SK-N-DZ (cell line): ENCODE measurements around the gene ZNF222. TPM values are rescaled to one million over a fixed set of nuclear protein-coding genes. Genes with fewer than 3 reads are reported as not detected.

Experiments used
- DNase-seq: peaks from one replicate; pipeline ENCODE4 v3.0.0-alpha.2; 2015; ENCODE audit warnings: low spot score
- polyA plus RNA-seq, 2 experiments: library from polyadenylated mRNA; depleted of rRNA; stranded (reverse); fragments of >200 nt; gene quantifications; 2 replicates each; pipeline ENCODE4 v1.2.3, GENCODE V29; 2014

ZNF222 gene
- 5.2 and 5.6 TPM in 2 replicates for polyA plus RNA-seq (2014; cell fraction: cytosol; rRNA removed)
- polyA plus RNA-seq (2014; cell fraction: nucleus; rRNA removed), result 7.4 and 8.8 TPM in 2 replicates

DNA sequence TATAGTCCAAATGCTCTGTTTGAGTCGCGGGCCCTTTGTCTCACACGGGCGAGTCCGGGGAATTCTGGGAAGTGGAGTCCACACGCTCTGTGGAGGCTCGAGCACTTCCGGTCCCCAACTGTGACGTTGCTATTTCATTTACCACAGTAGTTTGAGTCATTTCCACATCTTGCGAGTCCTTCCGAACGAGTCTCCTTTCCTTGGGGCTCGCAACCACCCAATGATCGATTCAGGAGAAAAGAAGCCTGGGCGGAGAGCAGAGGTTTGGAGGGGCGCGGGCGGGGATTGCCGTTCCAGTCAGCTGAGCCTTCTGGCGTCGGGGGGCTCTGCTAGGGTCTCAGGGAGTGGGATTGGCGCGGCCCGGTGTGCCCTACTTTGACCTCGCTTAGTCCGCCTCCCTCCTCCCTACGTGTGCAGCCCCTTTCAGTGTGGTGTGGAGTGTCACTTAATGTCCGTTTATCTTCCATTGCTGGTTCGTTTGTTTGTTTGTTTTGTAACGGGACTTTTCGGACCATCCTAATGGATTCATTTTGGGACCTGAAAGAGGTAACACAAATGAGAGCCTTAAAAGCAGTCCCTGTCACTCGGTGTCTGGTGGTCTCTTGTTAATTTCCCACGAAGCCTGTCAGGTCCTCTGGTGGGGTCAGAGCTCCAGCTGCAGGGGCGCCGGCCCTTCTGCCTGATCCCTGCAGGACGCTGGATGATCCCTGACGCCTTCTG, at the start of gene ZNF222:
TSS of gene ZNF222 (plus strand) at position 163 of the 720 bp plus-strand sequence. CDS start at position 221, 58 bp downstream.
- peak; percentile 77 for DNase-seq

DNA sequence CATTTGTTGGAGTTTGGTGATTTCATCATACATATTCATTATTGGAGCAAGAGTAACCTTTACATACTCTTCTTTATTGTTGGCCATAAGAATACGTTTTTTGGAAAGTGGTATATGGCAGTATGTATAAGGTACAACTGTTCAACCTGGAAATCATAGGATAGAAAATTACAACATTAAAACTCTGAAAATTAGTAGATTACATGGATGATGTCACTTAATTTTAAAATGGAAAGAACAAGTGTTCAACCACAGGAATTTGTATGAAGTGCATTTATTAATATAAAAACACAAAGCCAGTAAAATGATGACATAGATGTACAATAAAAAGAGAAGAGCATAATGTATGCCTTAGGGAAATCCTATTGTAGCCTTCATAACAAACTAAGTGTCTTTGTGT, 48.4 kb upstream of the ZNF222 start:
- DNase-seq, result no peak

DNA sequence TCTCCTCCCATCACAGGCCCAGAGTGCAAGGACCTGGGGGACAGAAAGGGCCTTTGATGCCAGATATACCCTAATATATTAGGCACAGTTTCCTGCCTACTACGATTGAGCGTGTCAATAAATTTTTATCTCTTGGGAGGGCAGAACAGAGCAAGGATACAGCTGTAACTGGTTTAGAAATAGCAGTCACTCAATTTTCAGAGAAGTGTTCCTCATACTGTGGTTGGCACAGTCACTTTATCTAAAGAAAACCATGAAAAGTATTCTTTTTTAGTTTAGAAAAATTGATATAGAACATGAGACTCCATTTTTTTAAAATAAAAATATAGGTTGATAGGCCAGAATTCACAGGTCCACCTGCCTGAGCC, 41.7 kb upstream of the ZNF222 start:
- no peak for DNase-seq

DNA sequence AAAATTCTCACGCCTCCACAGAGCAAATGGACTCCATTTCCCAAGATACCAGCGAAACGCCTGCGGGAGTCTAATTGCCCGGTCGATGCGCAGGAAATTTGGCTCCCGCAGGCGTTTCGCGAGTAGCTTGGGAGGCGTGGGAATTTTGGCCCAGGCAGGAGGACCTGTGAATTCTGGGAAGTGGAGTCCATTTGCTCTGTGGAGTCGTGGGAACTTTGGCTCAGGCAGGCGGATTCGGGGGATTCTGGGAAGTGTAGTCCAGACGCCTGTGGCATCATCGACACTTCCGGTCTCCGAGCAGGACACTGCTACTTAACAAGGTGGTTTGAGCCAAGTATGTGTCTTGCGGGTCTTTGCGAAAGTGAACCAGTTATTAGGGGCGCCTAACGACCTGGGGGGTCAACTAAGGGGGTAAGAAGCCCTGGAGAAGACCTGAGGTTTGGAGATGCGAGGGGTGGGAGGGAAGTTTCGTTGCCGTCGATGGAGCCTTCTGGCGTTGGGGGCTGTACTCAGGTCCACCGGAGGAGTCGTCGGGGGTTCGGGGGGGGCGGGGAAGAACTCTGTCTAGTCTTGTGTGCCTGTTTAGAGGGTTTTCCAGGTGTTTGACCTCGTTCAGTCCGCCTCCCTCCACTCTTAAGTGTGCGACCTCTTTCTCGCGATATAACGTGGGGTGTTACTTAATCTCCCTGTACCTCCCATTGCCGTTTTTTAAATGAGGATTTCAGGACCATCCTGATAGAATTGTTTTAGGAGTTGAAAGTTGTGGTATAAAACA, 41.1 kb upstream of the ZNF222 start, which contains the start of gene ZNF155:
TSS of gene ZNF155 (plus strand) at position 277 of the 775 bp plus-strand sequence. CDS start 4,356 bp downstream, outside the sequence.
- peak; percentile 97 for DNase-seq

DNA sequence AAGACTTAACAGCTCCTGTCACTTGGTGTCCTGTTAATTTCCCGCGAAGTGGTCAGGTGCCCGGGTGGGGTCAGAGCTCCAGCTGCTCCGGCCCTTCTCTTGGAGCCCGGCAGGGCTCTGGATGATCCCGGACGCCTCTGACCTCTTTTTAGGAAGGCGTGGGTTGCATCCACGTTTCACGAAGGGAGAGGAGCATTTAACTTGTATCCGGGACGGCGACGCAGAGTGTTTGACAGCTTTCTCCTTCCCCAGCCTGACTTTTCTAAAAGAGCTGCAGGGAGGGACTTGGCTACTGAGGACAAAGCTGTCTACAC, 40.5 kb upstream of the ZNF222 start:
- no peak for DNase-seq

DNA sequence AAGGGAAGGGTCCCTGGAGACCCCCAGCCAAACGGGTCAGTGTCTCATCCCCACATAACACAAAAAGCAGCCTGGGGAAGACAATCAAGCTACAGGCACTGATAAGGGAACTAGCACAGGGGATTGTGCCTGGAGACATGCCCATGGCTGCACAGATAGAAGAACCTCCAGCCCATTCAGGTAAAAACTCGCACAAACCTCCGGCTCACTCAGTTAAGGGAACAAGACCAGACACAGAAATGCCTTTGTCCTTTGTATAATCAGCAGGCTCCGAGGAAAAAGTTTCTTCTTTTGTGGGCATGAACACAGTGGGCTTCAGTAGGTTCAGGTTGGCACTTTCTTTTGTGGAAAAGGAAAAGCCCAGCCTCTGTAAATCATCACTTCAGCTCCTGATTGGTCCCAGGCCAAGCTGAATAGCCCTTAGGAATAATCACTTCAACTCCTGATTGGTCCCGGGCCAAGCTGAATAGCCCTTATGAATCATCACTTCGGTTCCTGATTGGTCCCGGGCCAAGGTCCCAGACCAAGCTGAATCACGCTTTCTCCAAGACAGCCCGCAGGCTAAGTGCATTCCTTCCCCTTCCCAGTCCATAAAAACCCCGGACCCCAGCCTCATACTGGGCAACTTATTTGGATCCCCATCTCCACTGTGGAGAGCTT, 27.4 kb upstream of the ZNF222 start:
- no peak for DNase-seq

DNA sequence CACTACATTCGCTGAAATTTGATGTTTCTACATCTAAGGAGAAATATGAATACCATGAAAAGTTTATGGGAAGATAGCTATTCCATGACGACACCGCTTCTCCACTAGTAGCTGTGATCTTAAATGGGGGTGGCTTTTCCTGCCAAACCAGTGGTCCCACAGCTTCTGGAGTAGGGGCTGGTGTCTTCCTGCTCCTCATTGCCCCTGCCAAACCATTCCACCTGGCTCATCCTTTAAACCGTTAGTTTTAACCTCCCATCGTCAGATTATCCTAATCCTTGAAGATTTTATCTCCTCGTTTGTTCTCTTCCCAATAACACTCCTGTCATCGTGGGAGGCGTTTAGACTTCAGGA, 23.0 kb upstream of the ZNF222 start:
- DNase-seq, result no peak

DNA sequence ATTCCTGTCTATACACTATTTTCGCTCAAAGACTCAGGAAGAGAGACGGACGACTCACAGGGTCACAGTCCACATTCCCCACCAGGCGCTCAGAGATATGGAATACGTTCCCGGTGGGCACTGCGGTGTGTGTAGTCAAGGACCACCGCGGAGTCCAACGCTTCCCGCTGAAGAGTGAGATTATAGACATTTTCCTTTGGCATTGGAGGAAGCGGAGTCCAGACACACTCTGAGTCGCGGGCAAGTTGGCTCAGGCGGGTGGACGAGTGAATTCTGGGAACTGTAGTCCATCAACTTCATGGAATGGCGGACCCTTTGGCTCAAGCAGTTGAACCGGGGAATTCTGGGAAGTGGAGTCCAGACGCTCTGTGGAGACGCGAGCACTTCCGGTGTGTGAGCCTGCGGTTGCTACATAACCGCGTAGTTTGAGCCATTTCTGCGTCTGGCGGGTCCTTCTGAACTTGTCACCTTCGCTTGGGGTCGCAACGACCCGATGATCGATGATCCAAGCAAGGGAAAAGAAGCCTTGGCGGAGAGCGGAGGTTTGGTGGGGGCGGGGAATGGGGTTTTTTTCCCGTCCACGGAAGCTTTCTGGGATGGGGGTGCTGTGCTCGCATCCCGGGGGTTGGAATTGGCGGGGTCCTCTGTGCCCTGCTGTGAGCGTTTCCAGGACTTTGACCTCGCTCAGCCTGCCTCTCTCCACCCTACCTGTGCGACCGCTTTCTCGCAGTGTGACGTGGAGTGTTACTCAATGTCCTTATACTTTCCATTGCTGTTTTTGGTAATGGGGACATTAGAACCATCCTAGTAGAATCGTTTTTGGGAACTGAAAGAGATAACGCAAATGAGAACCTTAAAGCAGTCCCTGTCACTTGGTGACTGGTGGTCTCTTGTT, 22.4 kb upstream of the ZNF222 start, which contains the start of gene ZNF230:
TSS of gene ZNF230 (plus strand) at position 392 of the 895 bp plus-strand sequence. CDS start 4,122 bp downstream, outside the sequence.
- peak; percentile 93 for DNase-seq

DNA sequence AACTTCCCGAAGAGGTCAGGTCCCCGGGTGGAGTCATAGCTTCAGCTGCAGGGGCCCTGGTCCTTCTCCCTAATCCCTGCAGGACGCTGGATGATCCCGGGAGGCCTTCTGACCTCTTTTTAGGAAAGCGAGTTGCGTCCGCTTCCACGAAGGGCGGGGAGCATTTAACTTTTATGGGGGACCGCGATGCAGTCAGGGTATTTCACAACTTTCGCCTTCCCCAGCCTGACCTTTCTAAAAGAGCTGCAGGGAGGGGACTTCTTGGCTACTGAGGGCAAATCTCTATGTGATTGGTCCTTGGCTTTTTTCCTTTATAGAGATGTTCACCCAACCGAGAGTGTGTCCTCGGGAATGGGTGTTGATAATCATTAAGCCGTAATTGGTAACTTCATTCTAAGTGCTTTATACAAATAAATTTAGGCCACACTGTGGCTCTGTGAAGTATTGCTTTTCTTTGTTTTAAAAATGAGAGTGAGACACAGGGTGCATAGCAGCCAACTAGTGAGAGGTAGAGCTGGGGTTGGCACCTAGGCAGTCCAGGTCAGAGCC, 21.6 kb upstream of the ZNF222 start:
- DNase-seq, result peak; percentile 2

DNA sequence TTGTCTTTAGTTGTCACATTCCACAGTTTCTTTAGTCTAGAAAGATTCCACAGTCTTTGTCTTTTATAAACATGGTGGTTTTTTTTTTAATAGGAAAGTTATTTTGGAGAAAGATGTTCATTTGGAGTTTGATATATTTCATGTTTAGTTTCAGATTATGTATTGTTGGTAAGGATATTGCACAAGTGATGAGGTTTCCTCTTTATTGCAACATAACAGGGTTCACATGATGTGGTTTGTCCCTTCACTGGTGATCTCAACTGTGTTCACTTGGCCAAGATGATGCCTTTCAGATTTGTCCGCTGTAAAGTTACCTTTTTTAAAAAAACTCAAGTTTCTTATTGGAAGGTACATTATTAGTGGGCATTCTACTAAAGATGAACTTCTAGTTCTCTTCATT, 19.2 kb upstream of the ZNF222 start:
- no peak for DNase-seq

DNA sequence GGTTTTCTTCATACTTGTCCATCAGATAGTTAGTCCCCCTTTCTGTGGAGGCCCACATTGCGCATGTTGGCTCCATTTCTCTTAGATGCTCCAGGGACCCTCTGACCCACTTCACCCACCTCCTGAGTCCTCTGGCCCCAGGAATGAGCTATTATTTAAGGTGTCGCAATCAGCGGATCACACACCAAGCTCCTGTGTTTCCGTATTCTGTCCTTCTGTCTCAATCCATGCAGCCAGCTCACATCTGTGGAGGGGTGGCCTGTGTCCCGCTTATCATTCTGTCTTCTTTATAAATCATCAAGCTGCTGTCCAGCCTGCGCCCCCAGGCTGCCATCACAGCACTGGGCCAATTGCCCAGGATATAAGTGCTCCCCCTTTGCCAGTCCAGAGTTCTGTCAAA, 17.7 kb upstream of the ZNF222 start:
- DNase-seq, result no peak

DNA sequence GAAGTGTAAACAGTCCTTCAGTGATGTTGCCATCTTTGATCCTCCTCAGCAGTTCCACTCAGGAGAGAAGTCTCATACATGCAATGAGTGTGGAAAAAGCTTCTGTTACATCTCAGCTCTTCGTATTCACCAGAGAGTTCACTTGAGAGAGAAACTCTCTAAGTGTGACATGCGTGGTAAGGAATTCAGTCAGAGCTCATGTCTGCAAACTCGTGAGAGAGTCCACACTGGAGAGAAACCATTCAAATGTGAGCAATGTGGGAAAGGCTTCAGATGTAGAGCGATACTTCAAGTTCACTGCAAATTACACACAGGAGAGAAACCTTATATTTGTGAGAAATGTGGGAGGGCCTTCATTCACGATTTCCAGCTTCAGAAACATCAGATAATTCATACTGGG, 14.7 kb upstream of the ZNF222 start:
- no peak for DNase-seq

DNA sequence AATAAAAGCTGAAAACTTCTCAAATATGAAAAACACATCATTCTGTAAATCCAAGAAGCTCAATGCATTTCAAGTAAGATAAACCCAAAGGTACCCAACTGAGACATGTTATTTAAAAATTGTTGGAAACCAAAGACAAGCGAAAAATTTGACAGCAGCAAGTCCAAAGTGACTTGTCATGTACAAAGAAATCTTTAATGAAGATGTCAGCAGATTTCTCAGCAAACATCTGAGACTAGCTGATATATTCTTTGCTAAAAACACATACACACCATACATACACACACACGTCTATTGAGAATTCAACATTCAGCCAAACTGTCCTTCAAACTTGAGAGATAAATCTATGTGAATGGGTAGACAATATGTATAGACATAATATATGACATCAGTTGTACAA, 5.7 kb upstream of the ZNF222 start:
- DNase-seq, result no peak

DNA sequence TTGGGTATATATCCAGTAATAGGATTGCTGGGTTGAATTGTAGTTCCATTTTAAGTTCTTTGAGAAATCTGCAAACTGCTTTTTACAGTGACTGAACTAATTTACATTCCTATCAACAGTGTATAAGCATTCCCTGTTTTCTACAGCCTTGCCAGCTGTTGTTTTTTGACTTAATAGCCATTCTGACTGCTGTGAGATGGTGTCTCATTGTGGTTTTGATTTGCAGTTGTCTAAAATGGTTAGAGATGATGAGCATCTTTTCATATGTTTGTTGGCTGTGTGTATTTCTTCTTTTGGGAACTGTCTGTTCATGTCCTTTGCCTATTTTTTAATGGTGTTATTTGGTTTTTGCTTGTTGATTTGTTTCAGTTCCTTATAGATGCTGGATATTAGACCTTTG, 4.0 kb upstream of the ZNF222 start:
- DNase-seq, result no peak

DNA sequence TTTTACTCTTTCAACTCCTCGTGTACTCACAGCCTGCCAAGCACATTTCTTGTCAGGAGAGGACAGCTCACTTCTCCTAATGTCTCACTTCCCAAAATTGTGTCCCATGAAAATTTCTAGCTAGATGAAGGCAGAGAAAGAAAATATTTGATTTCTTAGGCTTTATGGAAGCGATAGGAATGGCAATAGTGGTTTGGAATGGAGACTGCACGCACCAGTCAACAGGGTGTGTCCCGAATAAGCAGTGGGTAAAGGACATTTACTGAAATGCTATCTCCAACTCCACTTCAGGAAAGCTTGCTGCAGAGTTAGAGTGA, 321 bp upstream of the ZNF222 start:
- DNase-seq, result no peak

DNA sequence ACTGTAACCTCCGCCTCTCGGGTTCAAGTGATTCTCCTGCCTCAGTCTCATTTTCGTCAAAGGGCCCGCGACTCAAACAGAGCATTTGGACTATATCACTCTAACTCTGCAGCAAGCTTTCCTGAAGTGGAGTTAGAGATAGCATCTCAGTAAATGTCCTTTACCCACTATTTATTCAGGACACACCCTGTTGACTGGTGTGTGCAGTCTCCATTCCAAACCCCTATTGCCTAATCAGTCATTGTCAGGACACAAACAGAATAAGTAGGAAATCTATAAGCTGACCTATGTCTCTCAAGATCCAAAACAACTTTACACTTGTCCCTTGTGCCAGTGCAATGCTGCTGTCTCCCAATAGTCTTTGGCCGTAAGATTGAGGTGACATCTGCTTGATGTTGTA, 1.4 kb downstream of the ZNF222 start:
- DNase-seq, result no peak

DNA sequence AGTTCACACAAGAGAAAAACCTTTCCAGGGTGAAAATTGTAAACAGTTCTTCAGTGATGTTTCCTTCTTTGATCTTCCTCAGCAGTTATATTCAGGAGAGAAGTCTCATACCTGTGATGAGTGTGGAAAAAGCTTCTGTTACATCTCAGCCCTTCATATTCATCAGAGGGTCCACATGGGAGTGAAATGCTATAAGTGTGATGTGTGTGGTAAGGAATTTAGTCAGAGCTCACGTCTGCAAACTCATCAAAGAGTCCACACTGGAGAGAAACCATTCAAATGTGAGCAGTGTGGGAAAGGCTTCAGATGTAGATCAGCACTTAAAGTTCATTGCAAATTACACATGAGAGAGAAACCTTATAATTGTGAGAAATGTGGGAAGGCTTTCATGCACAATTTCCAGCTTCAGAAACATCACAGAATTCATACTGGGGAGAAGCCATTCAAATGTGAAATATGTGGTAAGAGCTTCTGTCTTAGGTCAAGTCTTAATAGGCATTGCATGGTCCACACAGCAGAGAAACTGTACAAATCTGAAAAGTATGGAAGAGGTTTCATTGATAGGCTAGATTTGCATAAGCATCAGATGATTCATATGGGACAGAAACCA, 6.9 kb downstream of the ZNF222 start:
- no peak for DNase-seq

DNA sequence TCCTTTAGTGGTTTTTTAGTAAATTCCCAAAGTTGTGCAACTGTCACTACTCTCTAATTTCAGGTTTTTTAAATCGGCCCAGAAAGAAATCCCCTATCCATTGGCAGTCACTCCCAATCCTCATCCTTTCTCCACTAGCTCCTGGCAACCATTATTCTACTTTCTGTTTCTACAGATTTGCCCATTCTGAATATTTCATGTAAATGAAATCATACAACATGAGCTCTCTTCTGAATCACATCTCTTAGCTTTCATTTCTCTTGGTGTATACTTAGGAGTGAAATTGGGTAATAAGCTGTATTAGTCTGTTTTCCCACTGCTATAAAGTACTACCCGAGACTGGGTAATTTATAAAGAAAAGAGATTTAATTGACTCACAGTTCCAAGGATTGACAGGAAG, 17.0 kb downstream of the ZNF222 start:
- no peak for DNase-seq

DNA sequence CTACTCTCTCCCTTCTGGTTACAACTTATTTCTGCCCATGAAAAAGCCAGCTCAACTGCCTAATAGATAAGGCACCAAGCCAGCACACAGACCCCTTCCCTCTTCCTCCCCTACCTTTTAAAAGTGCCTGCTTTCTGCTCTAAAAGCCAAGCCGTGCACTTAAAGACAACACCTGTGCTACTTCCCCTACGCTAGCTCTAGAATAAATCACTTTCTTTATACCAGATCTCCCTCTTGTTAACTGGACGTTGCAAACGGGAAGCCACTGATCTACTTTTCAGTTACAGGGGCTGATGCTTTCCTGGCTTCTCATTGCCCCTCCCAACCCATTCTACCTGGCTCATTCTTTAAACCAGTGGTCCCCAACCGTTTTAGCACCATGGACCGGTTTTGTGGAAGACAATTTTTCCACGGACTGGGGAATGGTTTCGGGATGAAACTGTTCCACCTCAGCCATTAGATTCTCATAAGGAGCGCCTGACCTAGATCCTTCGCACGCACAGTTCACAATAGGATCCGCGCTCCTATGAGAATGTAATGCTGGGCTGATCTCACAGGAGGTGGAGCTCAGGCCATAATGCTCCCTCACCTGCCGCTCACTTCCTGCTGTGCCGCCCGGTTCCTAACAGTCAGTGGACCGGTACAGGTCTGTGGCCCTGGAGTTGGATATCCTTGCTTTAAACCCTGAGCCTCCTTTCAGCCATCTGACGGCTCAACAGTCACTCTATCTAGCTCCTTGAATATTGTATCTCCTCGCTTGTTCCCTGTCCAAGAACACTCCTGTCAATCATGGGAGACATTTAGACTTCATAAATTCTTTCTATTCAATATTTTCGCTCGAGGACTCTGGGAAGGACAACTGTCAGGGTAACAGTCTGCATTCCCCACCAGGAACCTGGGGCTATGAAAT, 25.8 kb downstream of the ZNF222 start:
- DNase-seq, result no peak
